K562 (cell line): ENCODE data around the gene NEK3. TPM values are rescaled to one million over a fixed set of nuclear protein-coding genes. Genes with fewer than 3 reads are reported as not detected.

Experiments used
- ATAC-seq: fragments of 200-7000 bp; cut with Tn5 transposase; 3 replicates; pipeline ENCODE4 v1.9.1; 2020; ENCODE audit warnings: moderate library complexity
- BruUV-seq: library from RNA; stranded (reverse); fragments of 400-500 nt; replicated peaks from 2 replicates; lab custom pipeline; 2021; lab: Mats Ljungman, UMichigan
- CTCF ChIA-PET: fragments of 300-600 bp; formaldehyde crosslinking; extraction: SDS; loops from one replicate; lab custom pipeline; 2021; ENCODE audit warnings: low intra/inter-chr PET ratio; lab: Yijun Ruan, JAX
- POLR2A ChIA-PET: fragments of 300-600, 350-650 bp; sonication (Branson Sonifier 250); formaldehyde crosslinking; extraction: SDS; loops from one replicate; lab custom pipeline; 2021; ENCODE audit warnings: antibody characterized with exemption, inconsistent platforms; lab: Yijun Ruan, JAX
- DNase-seq, 4 experiments: peaks; one replicate each; pipeline versions ENCODE4 v3.0.0 to v3.0.0-alpha.2; 2011 to 2018; ENCODE audit warnings: low spot score in 3 of 4, mixed read lengths in 3 of 4; ENCODE audit errors: extremely low read depth in 1 of 4
- FAIRE-seq: peaks from 2 replicates; lab custom pipeline; 2011; peaks lifted over from hg19 to GRCh38; lab: Jason Lieb, UNC
- H2AFZ ChIP-seq: 2 replicates; pipeline ENCODE4 v1.6.0; 2011; ENCODE audit warnings: low read depth, low read length, control low read depth, inconsistent platforms
- H3K27ac ChIP-seq: fragments of 200-600 bp; 3 replicates; pipeline ENCODE4 v1.8.0; 2011; ENCODE audit warnings: low read depth, mild to moderate bottlenecking, control low read depth, inconsistent platforms, low read length, moderate library complexity, mixed read lengths; ENCODE audit errors: extremely low read depth
- H3K27me3 ChIP-seq, 2 experiments: fragments of 300-600 bp in 1 of 2; 2 replicates in 1 of 2; 3 replicates in 1 of 2; pipeline versions ENCODE4 v1.6.0 to v1.8.0; 2011; ENCODE audit warnings: inconsistent platforms in 2 of 2, low read length in 2 of 2, mild to moderate bottlenecking in 1 of 2, mixed read lengths in 1 of 2, moderate library complexity in 1 of 2; ENCODE audit not compliant: control insufficient read depth in 2 of 2, insufficient read depth in 2 of 2
- H3K36me3 ChIP-seq: fragments of 300-600 bp; 3 replicates; pipeline ENCODE4 v1.8.0; 2011; ENCODE audit warnings: mild to moderate bottlenecking, low read length, inconsistent platforms; ENCODE audit not compliant: control insufficient read depth, insufficient read depth
- H3K4me1 ChIP-seq, 2 experiments: fragments of 200-600 bp in 1 of 2; replicated peaks in 1 of 2; 2 replicates in 1 of 2; 3 replicates in 1 of 2; pipeline versions ENCODE4 v1.5.1 to v1.8.0; 2011; ENCODE audit warnings: inconsistent platforms in 2 of 2, low read length in 2 of 2, mild to moderate bottlenecking in 1 of 2, mixed read lengths in 1 of 2, moderate library complexity in 1 of 2; ENCODE audit not compliant: control insufficient read depth in 2 of 2, insufficient read depth in 2 of 2
- H3K4me2 ChIP-seq: 2 replicates; pipeline ENCODE4 v1.6.1; 2011; ENCODE audit warnings: low read length, control low read depth, inconsistent platforms, mixed read lengths; ENCODE audit not compliant: insufficient read depth
- H3K4me3 ChIP-seq: fragments of 200-600 bp; sonication (generic), shearing (Covaris generic); 2 replicates; pipeline ENCODE4 v1.5.1; 2016; ENCODE audit warnings: control low read depth, inconsistent platforms
- H3K79me2 ChIP-seq: fragments of 200-600 bp; 3 replicates; pipeline ENCODE4 v1.8.0; 2011; ENCODE audit warnings: low read length, inconsistent platforms; ENCODE audit not compliant: control insufficient read depth, insufficient read depth
- H3K9ac ChIP-seq, 2 experiments: 2 replicates each; pipeline versions ENCODE4 v1.6.0 to v1.6.1; 2011; ENCODE audit warnings: low read depth in 2 of 2, low read length in 2 of 2, control low read depth in 1 of 2, inconsistent platforms in 1 of 2, mild to moderate bottlenecking in 1 of 2, mixed read lengths in 1 of 2; ENCODE audit not compliant: insufficient read depth in 1 of 2
- H3K9me1 ChIP-seq: one replicate; pipeline ENCODE4 v1.6.0; 2011; ENCODE audit warnings: inconsistent platforms, mild to moderate bottlenecking, low read length, moderate library complexity; ENCODE audit not compliant: control insufficient read depth, insufficient read depth
- H3K9me3 ChIP-seq: replicated peaks from 2 replicates; pipeline ENCODE4 v1.5.1; 2011; ENCODE audit warnings: low read depth, low read length, inconsistent platforms; ENCODE audit not compliant: control insufficient read depth, insufficient read depth
- H4K20me1 ChIP-seq: replicated peaks from 2 replicates; pipeline ENCODE4 v1.6.1; 2011; ENCODE audit warnings: low read length, inconsistent platforms, mixed read lengths; ENCODE audit not compliant: control insufficient read depth, insufficient read depth
- E2F4 ChIP-seq: sonication (generic); formaldehyde crosslinking; IDR thresholded peaks from 2 replicates; pipeline ENCODE4 v1.8.0; 2022; ENCODE audit warnings: mild to moderate bottlenecking, low read depth, missing genetic modification reagents
- ETV6 ChIP-seq, 3 experiments: fragments of 150-350 bp in 1 of 3; sonication (generic) in 1 of 3; formaldehyde crosslinking in 1 of 3; IDR thresholded peaks; 2 replicates each; pipeline versions ENCODE4 v1.6.1 to v1.8.0; 2014 to 2022; ENCODE audit warnings: borderline replicate concordance in 2 of 3, low read depth in 2 of 3, antibody characterized with exemption in 1 of 3, low read length in 1 of 3, mild to moderate bottlenecking in 1 of 3, missing genetic modification reagents in 1 of 3
- GATAD2B ChIP-seq: fragments of 450-650 bp; IDR thresholded peaks from 2 replicates; pipeline ENCODE4 v1.6.1; 2017; ENCODE audit warnings: mild to moderate bottlenecking, borderline replicate concordance
- KDM5B ChIP-seq: fragments of 200-600 bp; sonication (generic); IDR thresholded peaks from 2 replicates; pipeline ENCODE4 v1.6.1; 2012; ENCODE audit warnings: low read depth, mild to moderate bottlenecking, moderate library complexity, low read length, control low read depth, inconsistent platforms; ENCODE audit not compliant: insufficient replicate concordance
- NFE2L1 ChIP-seq: fragments of 450-650 bp; IDR thresholded peaks from 2 replicates; pipeline ENCODE4 v1.6.1; 2016; ENCODE audit warnings: missing genetic modification characterization, low read depth, mild to moderate bottlenecking, missing compliant biosample characterization, moderate library complexity, borderline replicate concordance
- SP2 ChIP-seq: IDR thresholded peaks from 2 replicates; pipeline ENCODE4 v1.6.1; 2011; ENCODE audit warnings: mild to moderate bottlenecking, low read depth, low read length, moderate library complexity; ENCODE audit not compliant: poor library complexity, severe bottlenecking; ENCODE audit errors: extremely low read depth
- YY1 ChIP-seq, 3 experiments: IDR thresholded peaks; 2 replicates each; pipeline ENCODE4 v1.6.1; 2011; ENCODE audit warnings: low read length in 2 of 3, mild to moderate bottlenecking in 2 of 3, moderate library complexity in 2 of 3, borderline replicate concordance in 1 of 3, control low read depth in 1 of 3, low read depth in 1 of 3; ENCODE audit not compliant: insufficient read depth in 3 of 3, insufficient replicate concordance in 2 of 3, control insufficient read depth in 1 of 3, insufficient read length in 1 of 3; ENCODE audit errors: extremely low read depth in 1 of 3
- ZFX ChIP-seq: sonication (generic); formaldehyde crosslinking; IDR thresholded peaks from 2 replicates; pipeline ENCODE4 v1.8.0; 2022; ENCODE audit warnings: mild to moderate bottlenecking, missing genetic modification reagents, moderate library complexity
- ZNF253 ChIP-seq: fragments of 250-450 bp; sonication (Bioruptor Pico); conservative IDR thresholded peaks from 2 replicates; pipeline ENCODE4 v1.6.1; 2021; ENCODE audit warnings: mild to moderate bottlenecking
- ZNF76 ChIP-seq: fragments of 250-450 bp; sonication (Bioruptor Pico); IDR thresholded peaks from 2 replicates; pipeline ENCODE4 v1.4.0; 2020; ENCODE audit warnings: mild to moderate bottlenecking, moderate library complexity, borderline replicate concordance
- WGBS: fragments of 100-300 bp; shearing (Covaris generic); methylation state at CpG from one replicate; pipeline ENCODE4 v1.1.6; 2016; ENCODE audit warnings: low coverage, mixed read lengths; ENCODE audit not compliant: insufficient coverage; ENCODE audit errors: missing lambda C conversion rate; 5-methylcytosine and 5-hydroxymethylcytosine counted together
- in situ Hi-C: fragments of 300-500 bp; cut with MboI; formaldehyde crosslinking; loops from 4 replicates; pipeline ENCODE4 v1.15.0; 2018; ENCODE audit warnings: inconsistent platforms, mixed read lengths
- intact Hi-C: fragments of 100-400 bp; cut with micrococcal nuclease; formaldehyde crosslinking; loops from 2 replicates; pipeline ENCODE4 v1.14.2; 2022
- polyA plus RNA-seq, 8 experiments: library from polyadenylated mRNA; depleted of rRNA in 4 of 8; stranded (reverse) in 5 of 8; unstranded in 3 of 8; fragments of >200 nt; fragmentation: Nextera tagmentation in 2 of 8; fragmentation: Illumina TruSeq in 1 of 8; extraction: Ambion mirVana in 2 of 8; extraction: Trizol in 1 of 8; gene quantifications; 2 replicates each; pipeline versions ENCODE4 v1.2.1 to v1.2.3, GENCODE V29; 2011 to 2014; ENCODE audit warnings: inconsistent platforms in 1 of 8, missing spikeins in 1 of 8
- total RNA-seq, 7 experiments: library from RNA; depleted of rRNA in 6 of 7; stranded (reverse); fragments of >200 nt in 6 of 7; fragmentation: Illumina TruSeq in 2 of 7; extraction: Trizol in 2 of 7; gene quantifications; 2 replicates each; pipeline versions ENCODE4 v1.2.1 to v1.2.3, GENCODE V29; 2011 to 2021; ENCODE audit warnings: low replicate concordance in 1 of 7
- TF ChIP-seq, protein P1 (sequence below): fragments of 450-650 bp; formaldehyde crosslinking; IDR thresholded peaks from 2 replicates; pipeline ENCODE4 v1.4.0; 2020; ENCODE audit warnings: mild to moderate bottlenecking, moderate library complexity
- TF ChIP-seq, protein P2 (sequence below): fragments of 250-450 bp; sonication (Bioruptor Pico); IDR thresholded peaks from 2 replicates; pipeline ENCODE4 v1.8.0; 2021; ENCODE audit warnings: borderline replicate concordance, mild to moderate bottlenecking, moderate library complexity; ENCODE audit not compliant: poor library complexity, severe bottlenecking
- TF ChIP-seq, protein P3 (sequence below): sonication (generic); formaldehyde crosslinking; IDR thresholded peaks from 2 replicates; pipeline ENCODE4 v1.8.0; 2022; ENCODE audit warnings: mild to moderate bottlenecking, missing genetic modification reagents
- TF ChIP-seq, protein P4 (sequence below): sonication (generic); formaldehyde crosslinking; IDR thresholded peaks from 2 replicates; pipeline ENCODE4 v1.8.0; 2022; ENCODE audit warnings: missing genetic modification reagents, mild to moderate bottlenecking, borderline replicate concordance

NEK3 gene
- total and polyA plus RNA-seq, 9 of the 15 experiments (the other 6 are each of a cell fraction or from before 2014, with no cell fraction given), result 6.2 to 11.0 (median 9.3) TPM

DNA sequence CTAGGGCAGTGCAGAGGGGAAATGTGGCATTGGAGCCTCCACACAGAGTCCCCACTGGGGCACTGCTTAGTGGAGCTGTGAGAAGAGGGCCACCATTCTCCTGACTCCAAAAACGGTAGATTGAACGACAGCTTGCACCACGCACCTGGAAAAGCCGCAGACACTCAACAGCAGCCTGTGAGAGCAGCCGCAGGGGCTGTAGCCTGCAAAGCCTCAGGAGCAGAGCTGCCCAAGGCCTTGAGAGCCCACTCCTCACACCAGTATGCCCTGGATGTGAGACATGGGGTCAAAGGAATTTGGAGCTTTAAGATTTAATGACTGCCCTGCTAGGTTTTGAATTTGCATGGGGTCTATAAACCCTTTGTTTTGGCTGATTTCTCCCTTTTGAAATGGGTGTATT, 62.2 kb downstream of the NEK3 start:
- no peak for ATAC-seq
- no TSS peak for BruUV-seq
- intact Hi-C loops (no loop called here), in situ Hi-C loops (no loop called here)
- DNase-seq, result no peak
- no peaks in the 10 kb centered on the region for H3K27me3 ChIP-seq
- POLR2A ChIA-PET, result no interaction called here
- 50% methylated on average over 5 of the region's 5 CpGs for WGBS
- H3K36me3 ChIP-seq, result no peaks in the 10 kb centered on the region
- no peak for FAIRE-seq
- no peak overlapping the region for H3K9ac ChIP-seq
- no peaks in the 10 kb centered on the region for H3K79me2 ChIP-seq
- H3K27ac ChIP-seq, result no peak overlapping the region
- no peaks in the 10 kb centered on the region for H3K9me3 ChIP-seq
- H4K20me1 ChIP-seq, result no peaks in the 10 kb centered on the region
- H3K4me1 ChIP-seq, result no peaks in the 10 kb centered on the region
- no peak overlapping the region for H3K4me2 ChIP-seq
- H3K4me3 ChIP-seq, result no peak overlapping the region
- CTCF ChIA-PET, result no interaction called here
- no peak overlapping the region for H2AFZ ChIP-seq
- H3K9me1 ChIP-seq, result no peaks in the 10 kb centered on the region
- TF ChIP-seq YY1 (IDR thresholded peaks at IDR 0.05; ENCODE audit: borderline replicate concordance in 1 of 3, control insufficient read depth in 1 of 3, extremely low read depth in 1 of 3, insufficient read depth in 3 of 3, insufficient read length in 1 of 3, insufficient replicate concordance in 2 of 3, low read depth in 1 of 3, low read length in 2 of 3) (no peak), ETV6 (IDR thresholded peaks at IDR 0.05; ENCODE audit: borderline replicate concordance in 1 of 2, low read depth in 2 of 2, low read length in 1 of 2) (no peak), ETV6 (CRISPR knock-in tag; IDR thresholded peaks at IDR 0.05; ENCODE audit: borderline replicate concordance) (no peak), ZNF76 (CRISPR knock-in tag) (no peak), NFE2L1 (tag) (no peak), ZFX (CRISPR knock-in tag) (no peak), E2F4 (CRISPR knock-in tag) (no peak), GATAD2B (no peak), KDM5B (no peak), ZNF253 (no peak), SP2 (no peak)
- TF ChIP-seq, protein P1, sequence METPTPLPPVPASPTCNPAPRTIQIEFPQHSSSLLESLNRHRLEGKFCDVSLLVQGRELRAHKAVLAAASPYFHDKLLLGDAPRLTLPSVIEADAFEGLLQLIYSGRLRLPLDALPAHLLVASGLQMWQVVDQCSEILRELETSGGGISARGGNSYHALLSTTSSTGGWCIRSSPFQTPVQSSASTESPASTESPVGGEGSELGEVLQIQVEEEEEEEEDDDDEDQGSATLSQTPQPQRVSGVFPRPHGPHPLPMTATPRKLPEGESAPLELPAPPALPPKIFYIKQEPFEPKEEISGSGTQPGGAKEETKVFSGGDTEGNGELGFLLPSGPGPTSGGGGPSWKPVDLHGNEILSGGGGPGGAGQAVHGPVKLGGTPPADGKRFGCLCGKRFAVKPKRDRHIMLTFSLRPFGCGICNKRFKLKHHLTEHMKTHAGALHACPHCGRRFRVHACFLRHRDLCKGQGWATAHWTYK, result no peak
- TF ChIP-seq, protein P2, sequence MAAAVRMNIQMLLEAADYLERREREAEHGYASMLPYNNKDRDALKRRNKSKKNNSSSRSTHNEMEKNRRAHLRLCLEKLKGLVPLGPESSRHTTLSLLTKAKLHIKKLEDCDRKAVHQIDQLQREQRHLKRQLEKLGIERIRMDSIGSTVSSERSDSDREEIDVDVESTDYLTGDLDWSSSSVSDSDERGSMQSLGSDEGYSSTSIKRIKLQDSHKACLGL (CRISPR knock-in tag), result no peak
- TF ChIP-seq, protein P3, sequence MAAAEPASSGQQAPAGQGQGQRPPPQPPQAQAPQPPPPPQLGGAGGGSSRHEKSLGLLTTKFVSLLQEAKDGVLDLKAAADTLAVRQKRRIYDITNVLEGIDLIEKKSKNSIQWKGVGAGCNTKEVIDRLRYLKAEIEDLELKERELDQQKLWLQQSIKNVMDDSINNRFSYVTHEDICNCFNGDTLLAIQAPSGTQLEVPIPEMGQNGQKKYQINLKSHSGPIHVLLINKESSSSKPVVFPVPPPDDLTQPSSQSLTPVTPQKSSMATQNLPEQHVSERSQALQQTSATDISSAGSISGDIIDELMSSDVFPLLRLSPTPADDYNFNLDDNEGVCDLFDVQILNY (CRISPR knock-in tag), result no peak
- TF ChIP-seq, protein P4, sequence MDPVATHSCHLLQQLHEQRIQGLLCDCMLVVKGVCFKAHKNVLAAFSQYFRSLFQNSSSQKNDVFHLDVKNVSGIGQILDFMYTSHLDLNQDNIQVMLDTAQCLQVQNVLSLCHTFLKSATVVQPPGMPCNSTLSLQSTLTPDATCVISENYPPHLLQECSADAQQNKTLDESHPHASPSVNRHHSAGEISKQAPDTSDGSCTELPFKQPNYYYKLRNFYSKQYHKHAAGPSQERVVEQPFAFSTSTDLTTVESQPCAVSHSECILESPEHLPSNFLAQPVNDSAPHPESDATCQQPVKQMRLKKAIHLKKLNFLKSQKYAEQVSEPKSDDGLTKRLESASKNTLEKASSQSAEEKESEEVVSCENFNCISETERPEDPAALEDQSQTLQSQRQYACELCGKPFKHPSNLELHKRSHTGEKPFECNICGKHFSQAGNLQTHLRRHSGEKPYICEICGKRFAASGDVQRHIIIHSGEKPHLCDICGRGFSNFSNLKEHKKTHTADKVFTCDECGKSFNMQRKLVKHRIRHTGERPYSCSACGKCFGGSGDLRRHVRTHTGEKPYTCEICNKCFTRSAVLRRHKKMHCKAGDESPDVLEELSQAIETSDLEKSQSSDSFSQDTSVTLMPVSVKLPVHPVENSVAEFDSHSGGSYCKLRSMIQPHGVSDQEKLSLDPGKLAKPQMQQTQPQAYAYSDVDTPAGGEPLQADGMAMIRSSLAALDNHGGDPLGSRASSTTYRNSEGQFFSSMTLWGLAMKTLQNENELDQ, result no peak
